NCI-H345 (cell line): ENCODE data around the gene PRM1.

Experiments used
- DNase-seq: peaks from one replicate; lab custom pipeline; 2025; lab: John Stamatoyannopoulos, UW

The PRM1 gene

GRCh38 chr16:11236461-11237254 lies 44.5 kb downstream of the PRM1 start:
- DNase-seq = no peak

GRCh38 chr16:11235703-11235991 lies 45.5 kb downstream of the PRM1 start:
- DNase-seq = no peak

- DNase-seq = no peak
These were observed 46.0 kb downstream of the PRM1 start for GRCh38 chr16:11234884-11235702.

- DNase-seq = no peak
These were observed 47.3 kb downstream of the PRM1 start for GRCh38 chr16:11233727-11234376.

- no peak for DNase-seq
These were observed 48.0 kb downstream of the PRM1 start for GRCh38 chr16:11232852-11233726.

GRCh38 chr16:11232302-11232851 lies 48.8 kb downstream of the PRM1 start:
- DNase-seq = no peak

GRCh38 chr16:11231367-11231970 lies 49.7 kb downstream of the PRM1 start:
- no peak for DNase-seq
